Measurements from ENCODE around the gene RRP12. TPM values are rescaled to one million over a fixed set of nuclear protein-coding genes. Genes with fewer than 3 reads are reported as not detected.

RRP12 gene
- total RNA-seq, 1 donor from 2014 or later: 6.1 TPM

DNA sequence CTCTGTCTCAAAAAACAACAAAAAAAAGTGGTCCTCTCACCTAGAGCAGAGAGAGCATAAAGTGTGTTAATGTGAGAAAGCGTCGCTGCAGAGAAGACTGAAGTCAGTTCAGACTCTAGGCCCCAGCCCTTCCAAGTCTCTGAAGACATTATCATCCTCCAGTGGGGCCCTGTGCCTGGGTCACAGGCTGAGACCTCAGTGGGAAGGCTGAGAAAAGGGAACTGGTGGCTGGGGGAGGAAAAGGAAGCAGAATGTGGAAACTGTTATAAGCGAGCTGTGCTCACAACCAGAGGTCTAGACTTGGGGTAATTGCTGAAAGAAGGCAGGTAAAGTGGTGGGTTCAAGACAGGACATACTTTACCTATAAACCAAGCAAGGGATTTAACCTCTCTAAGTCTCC, 4.9 kb upstream of the RRP12 start:
- Histone ChIP-seq H3K27ac (no peak overlapping the region), H3K27me3 (no peaks in the 10 kb centered on the region), H3K4me2 (no peak overlapping the region), H3K9me3 (ENCODE audit: low read depth) (no peaks in the 10 kb centered on the region), H4K20me1 (ENCODE audit: low read depth) (no peaks in the 10 kb centered on the region), H3F3A (ENCODE audit: low read depth) (peaks cover 8% of the 10 kb centered on the region), H3K4me3 (no peak overlapping the region), H3K4me1 (no peaks in the 10 kb centered on the region), H2AFZ (replicated peaks) (no peak overlapping the region), H3K36me3 (no peaks in the 10 kb centered on the region), H3K79me2 (ENCODE audit: low read depth) (no peaks in the 10 kb centered on the region), H3K9ac (no peak overlapping the region)
- peaks cover 12% of the 10 kb centered on the region for H3K4me1 Mint-ChIP-seq
- no peaks in the 10 kb centered on the region for H3K36me3 Mint-ChIP-seq
- no peaks in the 10 kb centered on the region for H3K9me3 Mint-ChIP-seq
- peaks cover 14% of the 10 kb centered on the region for H3K27me3 Mint-ChIP-seq (ENCODE audit: insufficient read depth, low read depth)
- DNase-seq (ENCODE audit: low spot score): no peak
- no peak for TF ChIP-seq EZH2phosphoT487 (IDR thresholded peaks at IDR 0.05)
- no peak for TF ChIP-seq CTCF (IDR thresholded peaks at IDR 0.05)
- H3K4me3 Mint-ChIP-seq: no peak overlapping the region
- H3K27ac Mint-ChIP-seq: no peak overlapping the region

GRCh38 chr10:97404044-97404443, 2.9 kb upstream of the RRP12 start:
- Histone ChIP-seq H2AFZ (replicated peaks) (no peak overlapping the region), H3F3A (ENCODE audit: low read depth) (peaks cover 16% of the 10 kb centered on the region), H3K4me1 (no peaks in the 10 kb centered on the region), H3K27ac (no peak overlapping the region), H3K4me3 (no peak overlapping the region), H3K36me3 (no peaks in the 10 kb centered on the region), H3K9ac (no peak overlapping the region), H4K20me1 (ENCODE audit: low read depth) (peaks cover 3% of the 10 kb centered on the region), H3K79me2 (ENCODE audit: low read depth) (peaks cover 10% of the 10 kb centered on the region), H3K4me2 (no peak overlapping the region), H3K27me3 (no peaks in the 10 kb centered on the region), H3K9me3 (ENCODE audit: low read depth) (no peaks in the 10 kb centered on the region)
- Mint-ChIP-seq H3K4me3 (no peak overlapping the region), H3K27ac (no peak overlapping the region), H3K9me3 (no peaks in the 10 kb centered on the region), H3K36me3 (no peaks in the 10 kb centered on the region), H3K27me3 (ENCODE audit: insufficient read depth, low read depth) (peaks cover 11% of the 10 kb centered on the region), H3K4me1 (peaks cover 21% of the 10 kb centered on the region)
- TF ChIP-seq EZH2phosphoT487 (IDR thresholded peaks at IDR 0.05): no peak
- no peak for TF ChIP-seq EZH2 (IDR thresholded peaks at IDR 0.05)
- no peak for TF ChIP-seq CTCF (IDR thresholded peaks at IDR 0.05)
- DNase-seq (ENCODE audit: low spot score): no peak

GRCh38 chr10:97401455-97401919, 347 bp upstream of the RRP12 start:
- DNase-seq (ENCODE audit: low spot score): no peak
- peaks cover 11% of the 10 kb centered on the region for H3K27me3 Mint-ChIP-seq (ENCODE audit: insufficient read depth, low read depth)
- peak overlapping the region; percentile 95 for H3K4me3 Mint-ChIP-seq
- peak overlapping the region; percentile 88 for H3K4me2 ChIP-seq
- H3K36me3 Mint-ChIP-seq: no peaks in the 10 kb centered on the region
- peak overlapping the region; percentile 84 for H3K27ac Mint-ChIP-seq
- H3K9ac ChIP-seq: no peak overlapping the region
- peak overlapping the region; percentile 74 for H2AFZ ChIP-seq (replicated peaks)
- no peaks in the 10 kb centered on the region for H3K27me3 ChIP-seq
- H3K4me1 ChIP-seq: no peaks in the 10 kb centered on the region
- H3K27ac ChIP-seq: no peak overlapping the region
- no peak for TF ChIP-seq EZH2 (IDR thresholded peaks at IDR 0.05)
- peak overlapping the region; percentile 69 for H3K4me3 ChIP-seq
- H3K36me3 ChIP-seq: no peaks in the 10 kb centered on the region
- H3F3A ChIP-seq (ENCODE audit: low read depth): peaks cover 8% of the 10 kb centered on the region
- H3K9me3 ChIP-seq (ENCODE audit: low read depth): no peaks in the 10 kb centered on the region
- peaks cover 15% of the 10 kb centered on the region for H3K4me1 Mint-ChIP-seq
- H4K20me1 ChIP-seq (ENCODE audit: low read depth): peaks cover 3% of the 10 kb centered on the region
- H3K79me2 ChIP-seq (ENCODE audit: low read depth): peaks cover 10% of the 10 kb centered on the region
- no peaks in the 10 kb centered on the region for H3K9me3 Mint-ChIP-seq

DNA sequence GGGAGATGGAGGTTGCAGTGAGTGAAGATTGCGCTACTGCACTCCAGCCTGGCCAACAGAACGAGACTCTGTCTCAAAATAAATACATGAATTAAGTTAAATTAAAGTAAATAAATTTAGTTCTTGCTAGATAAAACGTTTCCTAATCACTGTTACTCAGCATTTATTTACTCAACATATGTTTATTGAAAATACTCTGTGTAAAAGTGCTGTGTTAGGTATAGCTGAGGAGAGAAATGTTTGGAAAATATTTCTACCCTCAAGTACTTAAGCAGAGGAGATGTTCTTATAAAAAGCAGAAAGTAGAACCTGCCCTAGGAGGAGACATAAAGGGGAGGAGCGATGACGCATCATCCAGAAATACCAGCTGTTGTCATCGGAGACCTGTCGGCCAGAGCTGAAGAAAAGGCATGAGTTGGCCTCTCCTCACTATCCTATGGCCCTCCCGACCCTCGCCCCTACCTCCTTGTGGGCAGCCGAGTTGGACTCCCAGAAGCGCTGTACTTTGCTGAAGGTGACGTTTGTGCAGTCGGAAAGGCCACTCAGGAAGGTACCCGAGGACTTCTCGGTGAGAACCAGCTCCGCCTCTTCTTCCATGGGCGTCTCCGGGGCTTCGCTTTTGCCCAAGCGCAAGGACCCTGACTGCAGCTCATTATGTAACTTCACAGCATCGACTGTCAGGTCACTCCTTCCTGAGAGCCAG, 1.1 kb downstream of the RRP12 start:
- H3K4me3 ChIP-seq: peak overlapping the region; percentile 69
- peak; percentile 32 for DNase-seq (ENCODE audit: low spot score)
- TF ChIP-seq EZH2 (IDR thresholded peaks at IDR 0.05): no peak
- no peak for TF ChIP-seq EZH2phosphoT487 (IDR thresholded peaks at IDR 0.05)
- no peak for TF ChIP-seq CTCF (IDR thresholded peaks at IDR 0.05)
- H3K4me1 ChIP-seq: no peaks in the 10 kb centered on the region
- H3K9me3 Mint-ChIP-seq: no peaks in the 10 kb centered on the region
- no peaks in the 10 kb centered on the region for H3K9me3 ChIP-seq (ENCODE audit: low read depth)
- H3K79me2 ChIP-seq (ENCODE audit: low read depth): peaks cover 10% of the 10 kb centered on the region
- H4K20me1 ChIP-seq (ENCODE audit: low read depth): peaks cover 3% of the 10 kb centered on the region
- H3K4me3 Mint-ChIP-seq: peak overlapping the region; percentile 95
- peaks cover 4% of the 10 kb centered on the region for H3K36me3 Mint-ChIP-seq
- H3F3A ChIP-seq (ENCODE audit: low read depth): peaks cover 8% of the 10 kb centered on the region
- no peaks in the 10 kb centered on the region for H3K27me3 ChIP-seq
- H3K36me3 ChIP-seq: no peaks in the 10 kb centered on the region
- H3K27ac Mint-ChIP-seq: no peak overlapping the region
- peak overlapping the region; percentile 88 for H3K4me2 ChIP-seq
- peaks cover 15% of the 10 kb centered on the region for H3K4me1 Mint-ChIP-seq
- H3K27ac ChIP-seq: no peak overlapping the region
- peaks cover 7% of the 10 kb centered on the region for H3K27me3 Mint-ChIP-seq (ENCODE audit: insufficient read depth, low read depth)
- no peak overlapping the region for H2AFZ ChIP-seq (replicated peaks)
- H3K9ac ChIP-seq: no peak overlapping the region

All from neural progenitor cell (in vitro differentiated cells).